D721Med (cell line): ENCODE data around the gene ULK4.

Experiments
- DNase-seq: peaks from one replicate; pipeline ENCODE4 v3.0.0; 2011; ENCODE audit warnings: low spot score; ENCODE audit not compliant: insufficient read length
- FAIRE-seq: peaks from 2 replicates; lab custom pipeline; 2011; peaks lifted over from hg19 to GRCh38; lab: Jason Lieb, UNC
- CTCF ChIP-seq: IDR thresholded peaks from 2 replicates; pipeline ENCODE4 v1.5.1; 2012; ENCODE audit warnings: mild to moderate bottlenecking, control low read depth; ENCODE audit not compliant: insufficient read depth; ENCODE audit errors: missing control alignments

The ULK4 gene

GRCh38 chr3:41956574-41956973 lies 5.3 kb downstream of the ULK4 start:
- no peak for FAIRE-seq
- no peak for DNase-seq
- TF ChIP-seq CTCF = no peak

- TF ChIP-seq CTCF = no peak
- FAIRE-seq (no peak), DNase-seq (no peak)
Measured at GRCh38 chr3:41955192-41955591, 6.7 kb downstream of the ULK4 start.

GRCh38 chr3:41943311-41943843 lies 18.5 kb downstream of the ULK4 start:
- TF ChIP-seq CTCF = no peak
- DNase-seq (no peak), FAIRE-seq (no peak)

GRCh38 chr3:41940393-41940792 lies 21.5 kb downstream of the ULK4 start:
- FAIRE-seq (no peak), DNase-seq (no peak)
- no peak for TF ChIP-seq CTCF

GRCh38 chr3:41936384-41936783 lies 25.5 kb downstream of the ULK4 start:
- FAIRE-seq (no peak), DNase-seq (no peak)
- TF ChIP-seq CTCF = no peak

GRCh38 chr3:41933154-41933676 lies 28.7 kb downstream of the ULK4 start:
- FAIRE-seq (no peak), DNase-seq (no peak)
- no peak for TF ChIP-seq CTCF

GRCh38 chr3:41932464-41932863 lies 29.4 kb downstream of the ULK4 start:
- DNase-seq (no peak), FAIRE-seq (no peak)
- TF ChIP-seq CTCF = no peak
